Cardiac muscle cell (in vitro differentiated cells and primary cell): ENCODE measurements around the gene SLC25A42. TPM values are rescaled to one million over a fixed set of nuclear protein-coding genes. Genes with fewer than 3 reads are reported as not detected.

Experiments
- DNase-seq, 2 donors: peaks; one replicate each; pipeline versions ENCODE4 v3.0.0 to v3.0.0-alpha.2; 2010 to 2017; ENCODE audit warnings: low read depth in 1 of 2, low spot score in 1 of 2
- H3K27ac ChIP-seq: fragments of 200-600 bp; sonication (generic); 2 replicates; pipeline ENCODE4 v1.5.1; 2016
- H3K27me3 ChIP-seq: fragments of 200-600 bp; sonication (generic); 2 replicates; pipeline ENCODE4 v1.6.0; 2016; ENCODE audit warnings: control low read depth
- H3K36me3 ChIP-seq: fragments of 200-600 bp; sonication (generic); 2 replicates; pipeline ENCODE4 v1.5.1; 2016; ENCODE audit warnings: control low read depth
- H3K4me1 ChIP-seq: fragments of 200-600 bp; sonication (generic); 2 replicates; pipeline ENCODE4 v1.8.1; 2017; ENCODE audit warnings: low read depth, mild to moderate bottlenecking, mixed run types
- H3K4me3 ChIP-seq: fragments of 200-600 bp; sonication (generic); 2 replicates; pipeline ENCODE4 v1.5.1; 2016; ENCODE audit warnings: mild to moderate bottlenecking
- H3K9me3 ChIP-seq: fragments of 200-600 bp; sonication (generic); 2 replicates; pipeline ENCODE4 v1.5.1; 2017; ENCODE audit warnings: low read depth, mild to moderate bottlenecking, control low read depth
- polyA plus RNA-seq: library from polyadenylated mRNA; unstranded; fragments of >200 nt; fragmentation: Nextera tagmentation; extraction: Ambion mirVana; gene quantifications from 2 replicates; pipeline ENCODE4 v1.2.1, GENCODE V29; 2016
- total RNA-seq: library from RNA; depleted of rRNA; stranded (reverse); fragments of >200 nt; gene quantifications from 2 replicates; pipeline ENCODE4 v1.2.3, GENCODE V29; 2016
- TF ChIP-seq, protein P1 (sequence below): IDR thresholded peaks from 2 replicates; pipeline ENCODE4 v1.5.1; 2012; ENCODE audit warnings: low read depth, mild to moderate bottlenecking, low read length

The SLC25A42 gene
- total and polyA plus RNA-seq, 2 experiments from 2014 or later: 30.4 to 31.3 TPM

DNA sequence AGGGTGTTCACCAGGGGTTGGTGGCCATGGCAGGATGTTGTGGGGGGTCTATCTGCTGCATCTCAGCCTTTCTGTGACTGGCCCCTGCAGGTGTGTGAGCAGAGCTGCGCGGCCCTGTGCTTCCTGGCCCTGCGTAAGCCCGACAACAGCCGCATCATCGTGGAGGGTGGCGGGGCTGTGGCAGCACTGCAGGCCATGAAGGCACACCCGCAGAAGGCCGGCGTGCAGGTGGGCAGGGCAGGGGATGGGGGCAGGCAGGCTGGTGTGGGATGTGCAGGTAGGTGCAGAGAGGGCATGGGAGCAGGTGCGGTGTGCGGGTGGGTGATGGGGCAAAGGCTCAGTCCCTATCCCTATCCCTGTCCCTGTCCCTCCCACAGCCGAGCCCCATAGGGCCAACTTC, 8.1 kb upstream of the SLC25A42 start:
- DNase-seq: no peak
- Histone ChIP-seq H3K27me3 (no peaks in the 10 kb centered on the region), H3K9me3 (no peaks in the 10 kb centered on the region), H3K4me3 (no peak overlapping the region), H3K27ac (no peak overlapping the region), H3K4me1 (no peaks in the 10 kb centered on the region), H3K36me3 (peaks cover 9% of the 10 kb centered on the region)
- TF ChIP-seq, protein P1, sequence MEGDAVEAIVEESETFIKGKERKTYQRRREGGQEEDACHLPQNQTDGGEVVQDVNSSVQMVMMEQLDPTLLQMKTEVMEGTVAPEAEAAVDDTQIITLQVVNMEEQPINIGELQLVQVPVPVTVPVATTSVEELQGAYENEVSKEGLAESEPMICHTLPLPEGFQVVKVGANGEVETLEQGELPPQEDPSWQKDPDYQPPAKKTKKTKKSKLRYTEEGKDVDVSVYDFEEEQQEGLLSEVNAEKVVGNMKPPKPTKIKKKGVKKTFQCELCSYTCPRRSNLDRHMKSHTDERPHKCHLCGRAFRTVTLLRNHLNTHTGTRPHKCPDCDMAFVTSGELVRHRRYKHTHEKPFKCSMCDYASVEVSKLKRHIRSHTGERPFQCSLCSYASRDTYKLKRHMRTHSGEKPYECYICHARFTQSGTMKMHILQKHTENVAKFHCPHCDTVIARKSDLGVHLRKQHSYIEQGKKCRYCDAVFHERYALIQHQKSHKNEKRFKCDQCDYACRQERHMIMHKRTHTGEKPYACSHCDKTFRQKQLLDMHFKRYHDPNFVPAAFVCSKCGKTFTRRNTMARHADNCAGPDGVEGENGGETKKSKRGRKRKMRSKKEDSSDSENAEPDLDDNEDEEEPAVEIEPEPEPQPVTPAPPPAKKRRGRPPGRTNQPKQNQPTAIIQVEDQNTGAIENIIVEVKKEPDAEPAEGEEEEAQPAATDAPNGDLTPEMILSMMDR: no peak

GRCh38 chr19:19056636-19057275, 7.0 kb upstream of the SLC25A42 start:
- TF ChIP-seq, protein P1: no peak
- Histone ChIP-seq H3K27me3 (no peaks in the 10 kb centered on the region), H3K4me1 (no peaks in the 10 kb centered on the region), H3K36me3 (peaks cover 9% of the 10 kb centered on the region), H3K9me3 (no peaks in the 10 kb centered on the region), H3K27ac (no peak overlapping the region), H3K4me3 (no peak overlapping the region)
- no peak for DNase-seq

- no peaks in the 10 kb centered on the region for H3K9me3 ChIP-seq
- H3K27ac ChIP-seq: no peak overlapping the region
- H3K4me3 ChIP-seq: no peak overlapping the region
- no peaks in the 10 kb centered on the region for H3K27me3 ChIP-seq
- peaks cover under 1% of the 10 kb centered on the region for H3K4me1 ChIP-seq
- peaks cover 9% of the 10 kb centered on the region for H3K36me3 ChIP-seq
- TF ChIP-seq, protein P1: no peak
- no peak for DNase-seq
These were observed 6.5 kb upstream of the SLC25A42 start for GRCh38 chr19:19057317-19057716.

- H3K9me3 ChIP-seq: no peaks in the 10 kb centered on the region
- no peaks in the 10 kb centered on the region for H3K27me3 ChIP-seq
- peaks cover 4% of the 10 kb centered on the region for H3K4me1 ChIP-seq
- H3K4me3 ChIP-seq: no peak overlapping the region
- DNase-seq: no peak
- peaks cover 9% of the 10 kb centered on the region for H3K36me3 ChIP-seq
- H3K27ac ChIP-seq: no peak overlapping the region
- TF ChIP-seq, protein P1: no peak
These were observed 6.1 kb upstream of the SLC25A42 start for GRCh38 chr19:19057720-19058119.

DNA sequence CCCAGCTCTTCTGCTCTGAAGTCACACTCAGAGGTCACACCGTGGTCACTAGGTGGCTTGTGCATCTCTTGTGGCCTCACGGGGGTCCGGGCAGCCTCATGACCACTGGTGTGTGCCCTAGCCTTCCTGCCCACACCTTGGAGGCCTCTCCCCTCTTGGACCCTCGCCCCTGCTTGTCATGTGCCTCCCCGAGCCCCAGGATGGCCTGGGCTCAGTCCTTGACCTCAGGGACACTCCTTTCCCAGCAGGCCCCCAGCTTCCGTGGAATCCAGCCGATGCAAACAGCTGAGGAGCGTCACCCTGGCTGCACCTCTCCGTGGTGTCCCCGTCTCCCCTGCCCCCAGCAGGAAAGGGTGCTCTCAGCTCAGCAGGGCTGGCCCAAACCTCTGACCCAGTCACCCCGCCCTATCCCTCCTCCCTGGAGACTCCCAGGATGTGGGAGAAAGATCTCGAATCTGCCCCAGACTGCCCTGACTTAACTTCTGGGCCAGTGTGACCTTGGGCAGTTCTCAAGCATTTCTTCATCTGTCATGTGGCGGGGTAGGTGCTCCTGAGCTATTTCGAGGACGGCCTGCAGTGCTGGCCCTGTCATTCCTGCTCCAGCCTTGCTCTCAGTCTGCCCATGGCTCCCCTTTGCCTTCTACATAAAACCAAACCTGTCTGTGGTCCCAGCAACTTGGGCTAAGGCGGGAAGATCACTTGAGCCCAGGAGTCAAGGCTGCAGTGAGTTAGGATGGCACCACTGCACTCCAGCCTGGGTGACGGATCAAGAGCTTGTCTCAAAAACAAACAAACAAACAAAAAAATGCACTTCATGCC, 4.6 kb upstream of the SLC25A42 start:
- DNase-seq: no peak
- Histone ChIP-seq H3K27ac (no peak overlapping the region), H3K9me3 (no peaks in the 10 kb centered on the region), H3K4me3 (no peak overlapping the region), H3K36me3 (peaks cover 9% of the 10 kb centered on the region), H3K27me3 (no peaks in the 10 kb centered on the region), H3K4me1 (peaks cover 8% of the 10 kb centered on the region)
- TF ChIP-seq, protein P1: no peak
